ENCODE measurements around the gene LRRC4C.

The LRRC4C gene

DNA sequence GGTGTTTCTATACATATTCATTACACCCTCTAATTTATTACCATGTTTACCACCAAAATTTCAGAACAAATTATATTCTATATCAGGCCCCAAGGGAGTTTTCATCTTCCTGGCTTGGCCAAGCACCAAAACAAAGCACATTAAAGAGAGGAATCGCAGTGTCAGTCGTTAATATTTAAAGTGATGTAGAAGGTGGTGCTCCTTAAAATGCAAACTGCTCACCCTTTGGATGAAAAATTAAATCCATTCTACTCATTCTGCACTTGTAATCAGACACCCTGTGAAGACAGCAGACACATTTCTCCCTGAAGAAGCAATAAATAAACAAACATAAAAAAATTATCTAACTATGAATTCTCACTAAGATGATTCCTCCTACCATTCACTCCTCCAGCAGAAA is 113.4 kb downstream of the LRRC4C start:
- Histone ChIP-seq H3K9me3 (ENCODE audit: control insufficient read depth in 2 of 2, low read length in 2 of 2) (no peaks in the 10 kb centered on the region), H3K27ac (ENCODE audit: low read depth in 2 of 2, low read length in 2 of 2) (no peak overlapping the region), H3K4me3 (ENCODE audit: low read length in 2 of 2) (no peak overlapping the region), H3K9ac (ENCODE audit: low read depth in 1 of 2, low read length in 2 of 2) (no peak overlapping the region), H3K27me3 (ENCODE audit: control insufficient read depth in 2 of 2, insufficient read depth in 2 of 2, low read length in 2 of 2) (no peaks in the 10 kb centered on the region), H3K4me1 (ENCODE audit: control insufficient read depth in 2 of 2, insufficient read depth in 2 of 2, low read length in 2 of 2) (no peaks in the 10 kb centered on the region), H3K36me3 (ENCODE audit: control insufficient read depth in 2 of 2, insufficient read depth in 2 of 2, low read length in 2 of 2) (no peaks in the 10 kb centered on the region)

DNA sequence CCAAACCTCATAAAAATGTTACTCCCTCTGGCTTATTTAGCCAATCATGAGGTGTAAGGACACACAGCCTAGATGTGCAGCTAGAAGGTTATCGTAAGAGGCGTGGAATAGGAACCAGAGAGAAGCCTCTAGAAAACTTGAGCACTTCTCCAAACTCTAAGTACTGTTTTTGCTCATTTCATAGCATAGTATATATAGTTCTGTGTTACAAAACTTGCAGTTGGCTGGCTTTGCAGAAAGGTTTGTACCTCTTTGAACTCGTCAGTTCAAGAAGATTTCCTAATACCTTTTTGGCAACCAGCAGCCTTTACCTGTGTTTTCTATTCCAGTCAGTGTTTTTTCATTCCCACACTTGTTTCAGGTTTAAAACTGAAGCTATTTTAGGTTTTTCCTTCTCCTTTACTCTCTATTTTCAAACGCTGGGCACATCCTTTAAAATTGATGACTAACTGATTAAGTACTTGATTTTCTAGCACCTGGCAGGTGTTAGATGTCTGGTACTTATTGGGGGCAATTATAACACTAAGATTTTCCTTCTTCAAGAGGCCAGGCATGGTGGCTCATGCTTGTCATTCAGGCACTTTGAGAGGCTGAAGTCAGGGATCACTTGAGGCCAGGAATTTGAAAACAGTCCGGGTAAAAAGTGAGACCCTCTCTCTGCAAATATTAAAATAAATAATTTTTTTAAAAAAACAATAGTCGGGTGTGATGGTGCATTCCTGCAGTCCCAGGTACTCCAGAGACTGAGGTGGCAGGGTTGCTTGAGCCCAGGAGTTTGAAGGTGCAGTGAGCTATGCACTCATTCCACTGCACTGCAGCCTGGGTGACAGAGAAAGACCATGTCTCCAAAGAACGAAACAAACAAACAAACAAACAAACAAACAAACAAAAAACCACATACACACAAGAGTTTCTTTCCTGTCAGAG is 125.2 kb downstream of the LRRC4C start:
- no peak overlapping the region for H3K4me3 ChIP-seq (ENCODE audit: low read length in 2 of 2)
- no peak overlapping the region for H3K27ac ChIP-seq (ENCODE audit: low read depth in 2 of 2, low read length in 2 of 2)
- no peaks in the 10 kb centered on the region for H3K4me1 ChIP-seq (ENCODE audit: control insufficient read depth in 2 of 2, insufficient read depth in 2 of 2, low read length in 2 of 2)
- no peaks in the 10 kb centered on the region for H3K9me3 ChIP-seq (ENCODE audit: control insufficient read depth in 2 of 2, low read length in 2 of 2)
- no peak overlapping the region for H3K9ac ChIP-seq (ENCODE audit: low read depth in 1 of 2, low read length in 2 of 2)
- no peaks in the 10 kb centered on the region for H3K36me3 ChIP-seq (ENCODE audit: control insufficient read depth in 2 of 2, insufficient read depth in 2 of 2, low read length in 2 of 2)
- H3K27me3 ChIP-seq (ENCODE audit: control insufficient read depth in 2 of 2, insufficient read depth in 2 of 2, low read length in 2 of 2), result no peaks in the 10 kb centered on the region

DNA sequence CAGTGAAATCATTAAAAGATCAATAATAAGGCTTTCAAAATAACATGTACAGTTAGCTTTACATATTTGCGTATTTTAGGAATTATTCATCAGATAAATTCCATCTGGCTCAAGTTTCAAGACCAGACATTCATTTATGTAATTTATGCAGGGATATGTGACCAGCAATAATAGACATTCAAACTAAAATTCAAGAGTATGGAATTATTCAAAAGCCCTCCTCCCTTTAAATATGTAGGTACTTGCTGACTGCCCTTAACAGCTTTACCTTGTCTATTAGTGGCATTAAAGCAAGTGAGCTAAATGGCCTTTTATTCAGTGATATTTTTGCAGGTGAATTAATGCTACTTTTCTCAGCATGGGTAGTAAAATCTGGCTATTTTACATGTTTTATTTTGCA is 126.1 kb downstream of the LRRC4C start:
- Histone ChIP-seq H3K27me3 (ENCODE audit: control insufficient read depth in 2 of 2, insufficient read depth in 2 of 2, low read length in 2 of 2) (no peaks in the 10 kb centered on the region), H3K4me3 (ENCODE audit: low read length in 2 of 2) (no peak overlapping the region), H3K9ac (ENCODE audit: low read depth in 1 of 2, low read length in 2 of 2) (no peak overlapping the region), H3K27ac (ENCODE audit: low read depth in 2 of 2, low read length in 2 of 2) (no peak overlapping the region), H3K36me3 (ENCODE audit: control insufficient read depth in 2 of 2, insufficient read depth in 2 of 2, low read length in 2 of 2) (no peaks in the 10 kb centered on the region), H3K9me3 (ENCODE audit: control insufficient read depth in 2 of 2, low read length in 2 of 2) (no peaks in the 10 kb centered on the region), H3K4me1 (ENCODE audit: control insufficient read depth in 2 of 2, insufficient read depth in 2 of 2, low read length in 2 of 2) (no peaks in the 10 kb centered on the region)

- H3K9ac ChIP-seq (ENCODE audit: low read depth in 1 of 2, low read length in 2 of 2), result no peak overlapping the region
- no peaks in the 10 kb centered on the region for H3K36me3 ChIP-seq (ENCODE audit: control insufficient read depth in 2 of 2, insufficient read depth in 2 of 2, low read length in 2 of 2)
- no peak overlapping the region for H3K4me3 ChIP-seq (ENCODE audit: low read length in 2 of 2)
- H3K4me1 ChIP-seq (ENCODE audit: control insufficient read depth in 2 of 2, insufficient read depth in 2 of 2, low read length in 2 of 2), result no peaks in the 10 kb centered on the region
- no peaks in the 10 kb centered on the region for H3K27me3 ChIP-seq (ENCODE audit: control insufficient read depth in 2 of 2, insufficient read depth in 2 of 2, low read length in 2 of 2)
- H3K9me3 ChIP-seq (ENCODE audit: control insufficient read depth in 2 of 2, low read length in 2 of 2), result no peaks in the 10 kb centered on the region
- no peak overlapping the region for H3K27ac ChIP-seq (ENCODE audit: low read depth in 2 of 2, low read length in 2 of 2)
Measured at GRCh38 chr11:41328324-41328723, 131.1 kb downstream of the LRRC4C start.

DNA sequence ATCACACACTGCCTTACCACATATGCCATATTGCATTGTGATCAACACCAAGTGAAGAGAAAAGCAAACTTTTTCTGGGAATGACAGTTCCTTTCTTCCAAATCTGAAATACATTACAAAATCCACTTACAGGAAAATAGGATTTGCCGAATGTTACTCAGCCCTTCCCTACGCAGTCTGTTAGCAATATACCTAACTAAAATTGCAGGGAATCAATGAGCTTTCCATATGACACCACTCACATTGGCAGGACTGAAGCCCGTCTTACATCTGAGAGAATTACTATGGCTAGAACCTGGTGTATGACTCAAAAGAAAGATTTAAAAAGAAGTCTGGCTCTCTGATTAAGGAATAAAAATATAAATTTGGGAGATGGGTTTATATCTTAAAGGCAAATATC is 136.0 kb downstream of the LRRC4C start:
- Histone ChIP-seq H3K4me1 (ENCODE audit: control insufficient read depth in 2 of 2, insufficient read depth in 2 of 2, low read length in 2 of 2) (no peaks in the 10 kb centered on the region), H3K9me3 (ENCODE audit: control insufficient read depth in 2 of 2, low read length in 2 of 2) (no peaks in the 10 kb centered on the region), H3K36me3 (ENCODE audit: control insufficient read depth in 2 of 2, insufficient read depth in 2 of 2, low read length in 2 of 2) (no peaks in the 10 kb centered on the region), H3K4me3 (ENCODE audit: low read length in 2 of 2) (no peak overlapping the region), H3K27ac (ENCODE audit: low read depth in 2 of 2, low read length in 2 of 2) (no peak overlapping the region), H3K27me3 (ENCODE audit: control insufficient read depth in 2 of 2, insufficient read depth in 2 of 2, low read length in 2 of 2) (no peaks in the 10 kb centered on the region), H3K9ac (ENCODE audit: low read depth in 1 of 2, low read length in 2 of 2) (no peak overlapping the region)

DNA sequence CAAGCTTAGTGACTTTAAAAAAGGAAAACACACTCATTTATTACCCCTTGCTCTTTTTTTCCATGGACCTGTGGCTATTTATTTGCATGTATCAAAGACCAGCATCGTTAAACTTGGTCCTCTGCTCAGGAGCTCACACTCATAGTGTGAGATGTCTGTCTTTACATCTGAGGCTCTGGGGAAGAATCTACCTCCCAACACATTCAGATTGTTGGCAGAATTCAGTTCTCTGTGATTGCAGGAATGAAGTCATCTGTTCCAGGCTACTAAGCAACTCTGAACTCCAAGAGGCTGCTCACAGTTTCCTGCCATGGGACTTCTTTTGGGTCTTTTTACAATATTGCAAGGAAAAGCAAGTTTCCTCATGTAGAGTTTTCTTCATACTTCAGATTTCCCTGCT is 138.8 kb downstream of the LRRC4C start:
- H3K27me3 ChIP-seq (ENCODE audit: control insufficient read depth in 2 of 2, insufficient read depth in 2 of 2, low read length in 2 of 2), result no peaks in the 10 kb centered on the region
- no peaks in the 10 kb centered on the region for H3K36me3 ChIP-seq (ENCODE audit: control insufficient read depth in 2 of 2, insufficient read depth in 2 of 2, low read length in 2 of 2)
- no peak overlapping the region for H3K27ac ChIP-seq (ENCODE audit: low read depth in 2 of 2, low read length in 2 of 2)
- H3K9me3 ChIP-seq (ENCODE audit: control insufficient read depth in 2 of 2, low read length in 2 of 2), result no peaks in the 10 kb centered on the region
- H3K4me3 ChIP-seq (ENCODE audit: low read length in 2 of 2), result no peak overlapping the region
- no peaks in the 10 kb centered on the region for H3K4me1 ChIP-seq (ENCODE audit: control insufficient read depth in 2 of 2, insufficient read depth in 2 of 2, low read length in 2 of 2)
- H3K9ac ChIP-seq (ENCODE audit: low read depth in 1 of 2, low read length in 2 of 2), result no peak overlapping the region

- Histone ChIP-seq H3K27me3 (ENCODE audit: control insufficient read depth in 2 of 2, insufficient read depth in 2 of 2, low read length in 2 of 2) (no peaks in the 10 kb centered on the region), H3K4me3 (ENCODE audit: low read length in 2 of 2) (no peak overlapping the region), H3K9ac (ENCODE audit: low read depth in 1 of 2, low read length in 2 of 2) (no peak overlapping the region), H3K36me3 (ENCODE audit: control insufficient read depth in 2 of 2, insufficient read depth in 2 of 2, low read length in 2 of 2) (no peaks in the 10 kb centered on the region), H3K9me3 (ENCODE audit: control insufficient read depth in 2 of 2, low read length in 2 of 2) (no peaks in the 10 kb centered on the region), H3K27ac (ENCODE audit: low read depth in 2 of 2, low read length in 2 of 2) (no peak overlapping the region), H3K4me1 (ENCODE audit: control insufficient read depth in 2 of 2, insufficient read depth in 2 of 2, low read length in 2 of 2) (no peaks in the 10 kb centered on the region)
Measured at GRCh38 chr11:41320238-41320637, 139.2 kb downstream of the LRRC4C start.

GRCh38 chr11:41319434-41319833 is 140.0 kb downstream of the LRRC4C start:
- no peaks in the 10 kb centered on the region for H3K36me3 ChIP-seq (ENCODE audit: control insufficient read depth in 2 of 2, insufficient read depth in 2 of 2, low read length in 2 of 2)
- no peak overlapping the region for H3K27ac ChIP-seq (ENCODE audit: low read depth in 2 of 2, low read length in 2 of 2)
- H3K9ac ChIP-seq (ENCODE audit: low read depth in 1 of 2, low read length in 2 of 2), result no peak overlapping the region
- H3K27me3 ChIP-seq (ENCODE audit: control insufficient read depth in 2 of 2, insufficient read depth in 2 of 2, low read length in 2 of 2), result no peaks in the 10 kb centered on the region
- no peaks in the 10 kb centered on the region for H3K9me3 ChIP-seq (ENCODE audit: control insufficient read depth in 2 of 2, low read length in 2 of 2)
- H3K4me1 ChIP-seq (ENCODE audit: control insufficient read depth in 2 of 2, insufficient read depth in 2 of 2, low read length in 2 of 2), result no peaks in the 10 kb centered on the region
- H3K4me3 ChIP-seq (ENCODE audit: low read length in 2 of 2), result no peak overlapping the region

- Histone ChIP-seq H3K27me3 (ENCODE audit: control insufficient read depth in 2 of 2, insufficient read depth in 2 of 2, low read length in 2 of 2) (no peaks in the 10 kb centered on the region), H3K9me3 (ENCODE audit: control insufficient read depth in 2 of 2, low read length in 2 of 2) (no peaks in the 10 kb centered on the region), H3K36me3 (ENCODE audit: control insufficient read depth in 2 of 2, insufficient read depth in 2 of 2, low read length in 2 of 2) (no peaks in the 10 kb centered on the region), H3K4me1 (ENCODE audit: control insufficient read depth in 2 of 2, insufficient read depth in 2 of 2, low read length in 2 of 2) (no peaks in the 10 kb centered on the region), H3K4me3 (ENCODE audit: low read length in 2 of 2) (no peak overlapping the region), H3K9ac (ENCODE audit: low read depth in 1 of 2, low read length in 2 of 2) (no peak overlapping the region), H3K27ac (ENCODE audit: low read depth in 2 of 2, low read length in 2 of 2) (no peak overlapping the region)
Measured at GRCh38 chr11:41316751-41317150, 142.7 kb downstream of the LRRC4C start.

DNA sequence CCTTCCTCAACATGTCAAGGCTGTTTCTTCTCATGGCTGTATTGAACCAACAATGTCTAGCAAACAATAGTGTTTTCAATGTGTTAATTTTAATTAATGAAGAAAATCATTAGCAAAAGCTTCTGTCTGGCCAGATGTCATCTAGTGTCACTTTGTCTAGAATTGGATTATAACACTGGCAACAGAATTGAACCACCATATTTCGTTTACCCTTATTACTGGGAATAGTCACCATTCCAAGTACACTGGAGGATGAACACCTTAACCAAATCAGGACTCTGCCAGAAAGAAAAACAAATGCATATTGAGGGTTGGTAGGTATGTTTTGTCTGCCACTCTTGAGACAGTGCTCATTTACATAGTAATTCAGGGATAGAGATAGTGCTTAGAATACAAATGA is 146.2 kb downstream of the LRRC4C start:
- H3K27ac ChIP-seq (ENCODE audit: low read depth in 2 of 2, low read length in 2 of 2), result no peak overlapping the region
- no peak overlapping the region for H3K4me3 ChIP-seq (ENCODE audit: low read length in 2 of 2)
- no peak overlapping the region for H3K9ac ChIP-seq (ENCODE audit: low read depth in 1 of 2, low read length in 2 of 2)
- no peaks in the 10 kb centered on the region for H3K27me3 ChIP-seq (ENCODE audit: control insufficient read depth in 2 of 2, insufficient read depth in 2 of 2, low read length in 2 of 2)
- no peaks in the 10 kb centered on the region for H3K9me3 ChIP-seq (ENCODE audit: control insufficient read depth in 2 of 2, low read length in 2 of 2)
- H3K4me1 ChIP-seq (ENCODE audit: control insufficient read depth in 2 of 2, insufficient read depth in 2 of 2, low read length in 2 of 2), result no peaks in the 10 kb centered on the region
- H3K36me3 ChIP-seq (ENCODE audit: control insufficient read depth in 2 of 2, insufficient read depth in 2 of 2, low read length in 2 of 2), result no peaks in the 10 kb centered on the region
